ENCODE data around the gene PREX1. TPM values are rescaled to one million over a fixed set of nuclear protein-coding genes. Genes with fewer than 3 reads are reported as not detected.
"Not testable (repeated sequence)": the region's sequence is repeated elsewhere in the genome, so short reads cannot be mapped to it uniquely, and the experiment has no call there.

Gene PREX1
- total and polyA plus RNA-seq, 4 donors, result 29.5 to 121 (median 69.3) TPM

- Histone ChIP-seq H3K4me1 (ENCODE audit: control insufficient read depth in 5 of 5, insufficient read depth in 5 of 5, low read length in 5 of 5) (peaks cover 0 to 3% (median 0%) of the 10 kb centered on the region in 5 donors), H3K4me3 (no peak overlapping the region), H3K27me3 (ENCODE audit: control insufficient read depth in 3 of 3, insufficient read depth in 3 of 3, low read length in 2 of 3) (peaks cover 0 to 66% (median 8%) of the 10 kb centered on the region in 3 donors), H3K9me3 (ENCODE audit: control insufficient read depth in 4 of 4, insufficient read depth in 3 of 4, low read length in 3 of 4) (peaks cover 0 to 2% (median 0%) of the 10 kb centered on the region in 4 donors), H3K36me3 (ENCODE audit: control insufficient read depth in 4 of 4, insufficient read depth in 4 of 4, low read length in 4 of 4) (no peaks in the 10 kb centered on the region), H3K9ac (ENCODE audit: insufficient read depth in 1 of 2, low read length in 2 of 2) (no peak overlapping the region), H3K27ac (ENCODE audit: low read depth in 1 of 2, low read length in 1 of 2) (no peak overlapping the region)
- TF ChIP-seq CTCF (IDR thresholded peaks at IDR 0.05; ENCODE audit: control extremely low read depth, extremely low read depth), result no peak
- no peak for ATAC-seq (ENCODE audit: insufficient read depth, low FRiP score)
- no peak for DNase-seq
- WGBS, 2 donors, result 47 to 49% methylated on average over 4 of the region's 4 CpGs
Observed at GRCh38 chr20:48844996-48845395, 17.2 kb upstream of the PREX1 start.

GRCh38 chr20:48843896-48844295 is 16.1 kb upstream of the PREX1 start:
- ATAC-seq (ENCODE audit: insufficient read depth, low FRiP score); H3K27ac ChIP-seq (ENCODE audit: low read depth in 1 of 2, low read length in 1 of 2); H3K4me1 ChIP-seq (ENCODE audit: control insufficient read depth in 5 of 5, insufficient read depth in 5 of 5, low read length in 5 of 5); H3K4me3 ChIP-seq; H3K36me3 ChIP-seq (ENCODE audit: control insufficient read depth in 4 of 4, insufficient read depth in 4 of 4, low read length in 4 of 4); DNase-seq; H3K9ac ChIP-seq (ENCODE audit: insufficient read depth in 1 of 2, low read length in 2 of 2); H3K9me3 ChIP-seq (ENCODE audit: control insufficient read depth in 4 of 4, insufficient read depth in 3 of 4, low read length in 3 of 4): not testable (repeated sequence)
- WGBS, 2 donors, result 71 to 98% methylated on average over 2 of the region's 2 CpGs
- H3K27me3 ChIP-seq (ENCODE audit: control insufficient read depth in 3 of 3, insufficient read depth in 3 of 3, low read length in 2 of 3), result peaks cover 0 to 72% (median 4%) of the 10 kb centered on the region in 3 donors

- no peak overlapping the region for H3K9ac ChIP-seq (ENCODE audit: insufficient read depth in 1 of 2, low read length in 2 of 2)
- H3K27me3 ChIP-seq (ENCODE audit: control insufficient read depth in 3 of 3, insufficient read depth in 3 of 3, low read length in 2 of 3), result peaks cover 0 to 76% (median 4%) of the 10 kb centered on the region in 3 donors
- DNase-seq (no peak), ATAC-seq (ENCODE audit: insufficient read depth, low FRiP score) (no peak)
- H3K9me3 ChIP-seq (ENCODE audit: control insufficient read depth in 4 of 4, insufficient read depth in 3 of 4, low read length in 3 of 4), result peaks cover 0 to 2% (median 0%) of the 10 kb centered on the region in 4 donors
- H3K27ac ChIP-seq (ENCODE audit: low read depth in 1 of 2, low read length in 1 of 2), result no peak overlapping the region
- no peaks in the 10 kb centered on the region for H3K36me3 ChIP-seq (ENCODE audit: control insufficient read depth in 4 of 4, insufficient read depth in 4 of 4, low read length in 4 of 4)
- TF ChIP-seq CTCF (IDR thresholded peaks at IDR 0.05; ENCODE audit: control extremely low read depth, extremely low read depth), result no peak
- 79 to 85% methylated on average over 6 of the region's 6 CpGs for WGBS, 2 donors
- no peak overlapping the region for H3K4me3 ChIP-seq
- peaks cover 0 to 3% (median 0%) of the 10 kb centered on the region in 5 donors for H3K4me1 ChIP-seq (ENCODE audit: control insufficient read depth in 5 of 5, insufficient read depth in 5 of 5, low read length in 5 of 5)
Observed at GRCh38 chr20:48843057-48843806, 15.4 kb upstream of the PREX1 start.

- no peak overlapping the region for H3K27ac ChIP-seq (ENCODE audit: low read depth in 1 of 2, low read length in 1 of 2)
- H3K9me3 ChIP-seq (ENCODE audit: control insufficient read depth in 4 of 4, insufficient read depth in 3 of 4, low read length in 3 of 4), result no peaks in the 10 kb centered on the region
- TF ChIP-seq CTCF (IDR thresholded peaks at IDR 0.05; ENCODE audit: control extremely low read depth, extremely low read depth), result no peak
- 75 to 84% methylated on average over 4 of the region's 4 CpGs for WGBS, 2 donors
- DNase-seq (no peak), ATAC-seq (ENCODE audit: insufficient read depth, low FRiP score) (no peak)
- H3K9ac ChIP-seq (ENCODE audit: insufficient read depth in 1 of 2, low read length in 2 of 2), result no peak overlapping the region
- H3K4me1 ChIP-seq (ENCODE audit: control insufficient read depth in 5 of 5, insufficient read depth in 5 of 5, low read length in 5 of 5), result peaks cover 0 to 3% (median 0%) of the 10 kb centered on the region in 5 donors
- H3K4me3 ChIP-seq, result no peak overlapping the region
- H3K27me3 ChIP-seq (ENCODE audit: control insufficient read depth in 3 of 3, insufficient read depth in 3 of 3, low read length in 2 of 3), result peaks cover 0 to 70% (median 4%) of the 10 kb centered on the region in 3 donors
- no peaks in the 10 kb centered on the region for H3K36me3 ChIP-seq (ENCODE audit: control insufficient read depth in 4 of 4, insufficient read depth in 4 of 4, low read length in 4 of 4)
Observed at GRCh38 chr20:48841875-48842529, 14.2 kb upstream of the PREX1 start.

Data from lung (tissue), 12 donors.